SK-N-MC (cell line): ENCODE results near the gene PHACTR3.

Experiments
- DNase-seq: peaks from one replicate; pipeline ENCODE4 v3.0.0-alpha.2; 2011; ENCODE audit warnings: low read depth, low spot score
- H3K27ac ChIP-seq: fragments of 200-600 bp; sonication (generic); 2 replicates; pipeline ENCODE4 v1.5.1; 2016; ENCODE audit warnings: mixed run types
- H3K36me3 ChIP-seq: fragments of 200-600 bp; sonication (generic); 2 replicates; pipeline ENCODE4 v1.6.1; 2017; ENCODE audit warnings: antibody characterized with exemption, low read length, mixed read lengths; ENCODE audit not compliant: insufficient read depth
- H3K4me3 ChIP-seq: fragments of 200-600 bp; sonication (generic); 2 replicates; pipeline ENCODE4 v1.5.1; 2016
- H3K9ac ChIP-seq: fragments of 200-600 bp; sonication (generic); 2 replicates; pipeline ENCODE4 v1.8.0; 2017; ENCODE audit warnings: mixed run types, mixed read lengths; ENCODE audit not compliant: insufficient read length
- H3K9me3 ChIP-seq: fragments of 200-600 bp; sonication (generic); 2 replicates; pipeline ENCODE4 v1.6.1; 2017; ENCODE audit warnings: low read depth, mild to moderate bottlenecking, antibody characterized with exemption, low read length, moderate library complexity, mixed read lengths
- EZH2 ChIP-seq: fragments of 200-600 bp; sonication (generic); IDR thresholded peaks from one replicate; pipeline ENCODE4 v1.6.1; 2017; ENCODE audit warnings: antibody characterized with exemption
- FOXP2 ChIP-seq: optimal IDR thresholded peaks from 2 replicates; pipeline ENCODE3; 2011; ENCODE audit warnings: mild to moderate bottlenecking, moderate library complexity; ENCODE audit not compliant: insufficient read depth; ENCODE audit errors: extremely low read length, control extremely low read depth
- POLR2AphosphoS5 ChIP-seq: IDR thresholded peaks from 2 replicates; pipeline ENCODE4 v1.6.1; 2012; ENCODE audit warnings: mild to moderate bottlenecking, low read depth, low read length, borderline replicate concordance

Gene PHACTR3

DNA sequence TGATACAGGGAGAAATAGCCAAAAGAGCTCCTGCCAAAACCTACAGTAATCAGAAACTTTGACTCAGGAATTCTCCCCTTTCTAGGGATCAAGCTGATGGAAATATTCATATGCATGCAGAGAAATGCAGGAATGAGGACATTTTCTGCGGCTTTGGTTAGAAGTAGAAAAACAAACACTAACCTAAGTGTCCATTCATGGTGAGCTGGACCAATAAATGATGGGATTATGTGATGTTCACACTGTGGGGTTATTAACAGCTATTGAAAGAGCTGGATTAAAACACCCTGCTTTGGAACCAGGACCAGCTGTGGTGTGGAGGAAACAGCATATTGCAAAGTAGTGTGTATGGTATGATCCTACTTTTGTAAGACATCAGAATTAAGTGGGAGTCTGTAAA lies 186.0 kb downstream of the PHACTR3 start:
- H3K9ac ChIP-seq = no peak overlapping the region
- no peaks in the 10 kb centered on the region for H3K9me3 ChIP-seq
- no peak overlapping the region for H3K4me3 ChIP-seq
- no peak overlapping the region for H3K27ac ChIP-seq
- H3K36me3 ChIP-seq = no peaks in the 10 kb centered on the region
- TF ChIP-seq POLR2AphosphoS5 (no peak), EZH2 (no peak), FOXP2 (no peak)
- DNase-seq = no peak

DNA sequence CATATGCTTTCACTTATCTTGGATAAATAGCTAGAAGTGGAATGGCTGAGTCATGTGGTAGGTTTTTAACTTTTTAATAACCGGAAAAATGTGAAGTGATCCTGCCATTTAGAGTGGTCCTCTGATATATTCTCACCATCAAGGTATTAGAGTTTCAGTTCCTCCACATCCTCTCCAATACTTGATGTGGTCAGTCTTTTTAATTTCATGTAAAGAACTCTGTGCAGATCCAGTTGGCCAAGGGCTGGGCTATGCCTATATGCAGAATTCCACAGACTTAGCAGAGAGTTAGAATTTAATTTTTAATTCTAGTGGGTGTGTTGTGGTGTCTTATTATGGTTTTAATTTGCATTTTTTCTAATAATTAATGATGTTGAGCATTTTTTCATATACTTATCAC lies 188.0 kb downstream of the PHACTR3 start:
- no peak overlapping the region for H3K27ac ChIP-seq
- no peak overlapping the region for H3K9ac ChIP-seq
- DNase-seq = no peak
- H3K9me3 ChIP-seq = no peaks in the 10 kb centered on the region
- no peaks in the 10 kb centered on the region for H3K36me3 ChIP-seq
- no peak overlapping the region for H3K4me3 ChIP-seq
- TF ChIP-seq FOXP2 (no peak), POLR2AphosphoS5 (no peak), EZH2 (no peak)

DNA sequence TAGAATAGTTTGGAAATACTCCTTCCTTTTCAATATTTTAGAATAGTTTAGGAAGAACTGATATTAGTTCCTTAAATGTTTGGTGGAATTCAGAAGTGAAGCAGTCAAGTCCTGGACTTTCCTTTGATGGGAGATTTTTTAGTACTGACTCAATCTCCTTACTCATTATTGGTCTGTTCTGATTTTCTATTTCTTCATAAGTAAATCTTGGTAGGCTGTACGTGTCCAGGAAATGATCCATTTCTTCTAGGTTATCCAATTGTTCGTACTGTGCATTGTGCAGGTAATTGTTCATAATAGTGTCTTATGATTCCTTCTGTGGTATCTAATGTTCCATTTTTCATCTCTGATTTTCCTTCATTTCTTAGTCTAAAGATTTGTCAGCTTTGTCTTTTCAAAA lies 190.2 kb downstream of the PHACTR3 start:
- H3K9ac ChIP-seq = no peak overlapping the region
- H3K36me3 ChIP-seq = no peaks in the 10 kb centered on the region
- no peak for DNase-seq
- no peak overlapping the region for H3K27ac ChIP-seq
- TF ChIP-seq EZH2 = no peak
- TF ChIP-seq POLR2AphosphoS5 = no peak
- TF ChIP-seq FOXP2 = no peak
- H3K9me3 ChIP-seq = no peaks in the 10 kb centered on the region
- H3K4me3 ChIP-seq = no peak overlapping the region

DNA sequence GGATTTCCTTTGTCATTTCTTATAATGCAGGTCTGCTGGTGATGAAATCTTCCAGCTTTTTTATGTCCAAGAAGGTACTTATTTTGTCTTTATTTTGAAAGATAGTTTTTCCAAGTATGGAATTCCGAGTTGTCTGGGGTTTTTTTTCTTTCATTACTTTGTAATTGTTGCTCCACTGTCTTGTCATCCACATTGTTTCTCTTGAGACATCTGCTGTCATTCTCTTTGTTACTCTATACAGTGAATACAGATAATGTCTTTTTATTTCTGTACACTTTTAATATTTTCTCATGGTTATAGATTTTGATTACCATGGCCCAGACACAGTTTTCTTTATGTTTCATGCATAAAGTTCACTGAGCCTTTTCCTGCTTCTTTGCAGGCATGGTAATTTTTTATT lies 196.0 kb downstream of the PHACTR3 start:
- no peak for TF ChIP-seq EZH2
- TF ChIP-seq FOXP2 = no peak
- TF ChIP-seq POLR2AphosphoS5 = no peak
- Histone ChIP-seq H3K36me3 (no peaks in the 10 kb centered on the region), H3K4me3 (no peak overlapping the region), H3K9me3 (no peaks in the 10 kb centered on the region; the same call in none of the 2 replicates), H3K9ac (no peak overlapping the region), H3K27ac (no peak overlapping the region)
- DNase-seq = no peak

DNA sequence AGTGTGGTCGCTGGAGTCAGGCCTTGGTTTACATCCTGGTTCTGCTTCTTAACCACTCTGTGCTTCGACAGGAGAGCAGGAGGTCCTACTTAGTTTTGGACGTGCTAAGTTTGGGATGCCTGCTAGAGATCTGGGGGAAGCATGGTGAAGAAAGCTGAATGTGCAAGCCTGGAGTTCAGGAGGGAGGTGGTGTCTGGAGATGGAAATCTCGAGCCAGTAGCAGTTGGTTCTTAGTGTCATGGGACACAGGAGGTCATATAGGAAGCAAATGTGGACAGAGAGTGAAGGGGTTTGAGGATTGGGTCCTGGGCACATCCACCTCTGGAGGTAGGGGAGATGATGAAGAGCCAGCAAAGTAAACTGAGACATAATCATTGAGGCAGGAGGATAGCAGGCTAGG lies 197.7 kb downstream of the PHACTR3 start:
- Histone ChIP-seq H3K36me3 (no peaks in the 10 kb centered on the region), H3K4me3 (no peak overlapping the region), H3K9me3 (no peaks in the 10 kb centered on the region; the same call in none of the 2 replicates), H3K9ac (no peak overlapping the region), H3K27ac (no peak overlapping the region)
- TF ChIP-seq POLR2AphosphoS5 = no peak
- DNase-seq = no peak

DNA sequence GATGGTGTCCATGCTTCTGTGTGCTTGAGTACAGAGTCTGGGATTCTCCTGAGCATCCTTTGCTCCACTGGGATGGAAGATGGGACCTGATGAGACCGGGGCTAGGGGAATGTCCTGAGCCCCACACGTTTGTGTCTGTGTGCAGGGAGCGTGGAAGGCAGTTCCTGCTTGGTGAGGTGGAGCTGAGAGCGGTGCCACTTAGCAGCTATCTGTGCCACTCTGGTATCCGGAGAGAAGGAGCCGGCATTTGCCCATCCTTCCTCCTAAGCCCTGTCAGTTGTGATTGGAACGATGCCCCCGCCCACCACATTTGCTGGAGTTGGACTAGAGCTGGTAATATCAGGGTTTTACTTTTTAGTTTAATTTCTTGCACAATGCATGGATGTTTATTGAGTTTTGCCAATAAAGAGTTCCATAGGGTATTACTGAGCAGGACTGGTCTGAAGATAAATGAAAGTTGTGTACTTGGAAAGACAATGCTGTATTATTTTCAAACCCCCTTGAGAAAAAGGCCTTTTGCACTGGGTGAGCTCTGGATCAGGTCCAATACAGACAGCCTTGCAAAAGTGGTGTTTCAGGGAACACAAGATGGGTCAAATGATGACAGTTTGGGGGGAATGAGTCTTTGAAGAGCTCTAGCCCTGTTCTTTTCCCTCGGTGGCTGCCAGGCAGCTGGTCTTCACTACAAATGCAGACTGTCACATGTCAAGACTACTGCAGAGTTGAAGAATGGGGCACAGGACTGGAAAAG lies 198.3 kb downstream of the PHACTR3 start:
- no peak for TF ChIP-seq EZH2
- no peak for TF ChIP-seq POLR2AphosphoS5
- no peak for TF ChIP-seq FOXP2
- Histone ChIP-seq H3K36me3 (no peaks in the 10 kb centered on the region), H3K9ac (no peak overlapping the region), H3K9me3 (no peaks in the 10 kb centered on the region; the same call in none of the 2 replicates), H3K27ac (no peak overlapping the region), H3K4me3 (no peak overlapping the region)
- no peak for DNase-seq

DNA sequence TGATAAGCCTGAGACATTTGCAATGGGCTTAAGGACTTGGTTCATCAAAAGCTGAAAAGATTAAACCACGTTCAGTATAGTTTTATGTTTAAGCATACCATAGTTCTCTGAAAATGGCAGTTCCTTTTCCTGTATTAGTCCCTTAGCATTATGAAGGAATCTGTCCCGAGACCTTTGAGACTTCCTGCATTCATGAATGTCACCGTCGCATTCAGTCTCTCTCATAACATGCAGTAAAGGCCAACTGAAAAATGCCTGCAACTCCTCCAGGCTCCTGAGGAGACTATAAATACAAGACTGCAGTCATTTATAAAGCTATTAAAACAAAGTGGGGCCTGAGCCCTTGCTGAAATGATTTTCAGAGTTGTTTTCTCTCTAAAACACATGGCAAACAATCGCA lies 200.0 kb downstream of the PHACTR3 start:
- no peak overlapping the region for H3K27ac ChIP-seq
- H3K4me3 ChIP-seq = no peak overlapping the region
- no peaks in the 10 kb centered on the region; the same call in none of the 2 replicates for H3K9me3 ChIP-seq
- no peak for DNase-seq
- TF ChIP-seq FOXP2 (no peak), POLR2AphosphoS5 (no peak), EZH2 (no peak)
- H3K9ac ChIP-seq = no peak overlapping the region
- H3K36me3 ChIP-seq = no peaks in the 10 kb centered on the region

DNA sequence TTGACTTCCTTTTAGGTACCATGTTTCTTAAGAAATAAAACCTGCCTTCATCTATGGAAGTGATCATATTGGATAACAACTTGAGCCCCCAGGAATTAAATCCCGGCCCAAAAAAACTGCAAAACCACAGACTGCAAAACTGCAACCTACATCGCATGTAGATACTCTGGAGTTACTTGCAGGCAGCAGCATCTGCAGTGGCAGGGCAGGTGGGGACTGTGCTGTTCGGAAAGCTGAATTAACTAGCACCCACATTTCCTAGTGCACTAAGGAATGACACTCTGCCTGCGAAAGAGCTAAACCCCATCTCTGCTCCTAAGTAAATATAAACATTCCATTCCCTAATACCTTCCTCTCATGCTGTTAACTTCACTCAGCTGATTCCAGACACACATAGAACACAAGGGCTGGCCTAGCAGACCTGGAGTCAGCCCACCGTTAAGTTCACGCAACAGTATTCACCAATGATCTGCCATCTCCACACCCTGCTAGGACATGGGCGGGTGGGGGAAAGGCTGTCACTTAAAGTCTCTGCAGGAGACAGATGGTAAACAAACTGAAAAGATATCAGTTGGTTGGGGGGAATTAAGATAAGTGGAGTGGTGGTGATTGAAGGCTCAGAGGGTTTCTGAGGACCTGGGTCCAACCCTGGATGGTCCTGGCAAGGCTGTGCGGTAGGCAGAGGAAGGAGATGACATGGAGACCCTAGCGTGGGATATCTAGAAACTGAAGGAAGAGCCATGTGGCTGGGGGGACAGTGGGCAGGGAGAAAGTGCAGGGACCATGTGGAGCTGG lies 200.7 kb downstream of the PHACTR3 start:
- no peak for TF ChIP-seq EZH2
- TF ChIP-seq FOXP2 = no peak
- no peak for TF ChIP-seq POLR2AphosphoS5
- H3K27ac ChIP-seq = no peak overlapping the region
- DNase-seq = no peak
- H3K36me3 ChIP-seq = no peaks in the 10 kb centered on the region
- H3K4me3 ChIP-seq = no peak overlapping the region
- H3K9me3 ChIP-seq = no peaks in the 10 kb centered on the region; the same call in none of the 2 replicates
- no peak overlapping the region for H3K9ac ChIP-seq

DNA sequence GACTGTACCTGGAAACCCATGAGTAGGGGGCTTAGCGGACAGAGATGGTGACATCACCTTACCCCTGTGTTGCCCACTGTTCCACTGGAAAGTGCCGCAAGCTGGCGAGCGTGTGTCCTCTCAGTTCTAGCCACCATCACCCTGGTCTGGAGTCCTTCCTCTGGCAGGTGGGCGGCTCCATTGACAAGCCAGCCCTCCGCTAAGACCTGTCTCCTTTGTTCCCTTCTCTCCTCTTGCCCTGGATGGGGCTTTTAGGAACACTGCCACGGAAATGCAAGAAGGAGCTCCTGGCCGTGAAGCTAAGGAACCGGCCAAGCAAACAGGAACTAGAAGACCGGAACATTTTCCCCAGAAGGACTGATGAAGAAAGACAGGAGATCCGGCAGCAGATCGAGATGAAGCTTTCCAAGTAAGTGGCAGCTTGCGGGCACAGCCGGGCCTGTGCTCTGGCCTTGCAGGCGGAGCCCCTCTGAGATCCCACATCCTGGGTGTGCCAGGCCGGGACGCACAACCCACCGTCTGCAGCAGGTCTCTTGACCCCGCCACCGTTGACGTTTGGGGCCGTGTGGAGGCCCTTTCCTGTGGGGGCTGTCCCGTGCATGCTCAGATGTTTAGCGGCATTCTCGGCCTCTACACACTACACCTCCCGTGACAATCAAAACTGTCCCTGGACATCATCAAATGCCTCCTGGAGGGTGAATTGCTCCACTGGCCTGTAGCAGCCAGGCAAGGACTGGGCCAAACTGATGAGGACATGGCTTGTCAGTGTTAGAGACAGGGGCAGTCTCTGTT lies 201.6 kb downstream of the PHACTR3 start:
- no peaks in the 10 kb centered on the region for H3K9me3 ChIP-seq
- DNase-seq = no peak
- H3K4me3 ChIP-seq = no peak overlapping the region
- no peak overlapping the region for H3K9ac ChIP-seq
- H3K27ac ChIP-seq = no peak overlapping the region
- no peaks in the 10 kb centered on the region for H3K36me3 ChIP-seq
- TF ChIP-seq EZH2 = no peak
- TF ChIP-seq POLR2AphosphoS5 = no peak
- TF ChIP-seq FOXP2 = no peak
